Measurements from ENCODE around the gene TTC33. TPM values are rescaled to one million over a fixed set of nuclear protein-coding genes. Genes with fewer than 3 reads are reported as not detected.
"Not testable (repeated sequence)": the region's sequence is repeated elsewhere in the genome, so short reads cannot be mapped to it uniquely, and the experiment has no call there.

TTC33 gene
- 10 to 100 TPM; 20.1 to 44.6 (median 36.1) TPM for polyA plus RNA-seq (ENCODE audit: insufficient read depth in 1 of 5, insufficient read length in 5 of 5, low replicate concordance in 1 of 5)
- long read RNA-seq, donor 1, transcript TTC33-201 (5 exons, 2,612 nt): major isoform, 5 of 31 reads
- long read RNA-seq, donor 1, partial matches to known transcripts: 26 of 31 reads
- long read RNA-seq, donor 1, other reads (novel, unspliced or antisense): 0 of 31 reads
- long read RNA-seq, donor 2, transcript TTC33-201 (5 exons, 2,612 nt): major isoform, 7 of 7 reads
- long read RNA-seq, donor 2, partial matches to known transcripts: 0 of 7 reads
- long read RNA-seq, donor 2, other reads (novel, unspliced or antisense): 0 of 7 reads
- long read RNA-seq, donor 3, partial matches to known transcripts: 0 of 3 reads
- long read RNA-seq, donor 3, other reads (novel, unspliced or antisense): 0 of 3 reads
- long read RNA-seq, donor 4, partial matches to known transcripts: 5 of 9 reads
- long read RNA-seq, donor 4, other reads (novel, unspliced or antisense): 0 of 9 reads
- long read RNA-seq, donor 5, transcript TTC33-201 (5 exons, 2,612 nt): major isoform, 12 of 31 reads
- long read RNA-seq, donor 5, partial matches to known transcripts: 19 of 31 reads
- long read RNA-seq, donor 5, other reads (novel, unspliced or antisense): 0 of 31 reads
- long read RNA-seq, donor 6, transcript TTC33-201 (5 exons, 2,612 nt): major isoform, 10 of 20 reads
- long read RNA-seq, donor 6, partial matches to known transcripts: 8 of 20 reads
- long read RNA-seq, donor 6, other reads (novel, unspliced or antisense): 0 of 20 reads
- long read RNA-seq, donor 7, transcript TTC33-201 (5 exons, 2,612 nt): major isoform, 9 of 15 reads
- long read RNA-seq, donor 7, partial matches to known transcripts: 5 of 15 reads
- long read RNA-seq, donor 7, other reads (novel, unspliced or antisense): 0 of 15 reads
- long read RNA-seq, donor 8, partial matches to known transcripts: 0 of 2 reads
- long read RNA-seq, donor 8, other reads (novel, unspliced or antisense): 0 of 2 reads

- DNase-seq: peak; percentile 92 to 93
Observed at GRCh38 chr5:40755407-40756365, at the start of gene TTC33. TSS of gene TTC33 (minus strand) at chr5:40755961. CDS start at chr5:40747018, 8,943 bp downstream.

- no peak for DNase-seq
Observed at GRCh38 chr5:40801771-40802562, 46.2 kb upstream of the TTC33 start.

GRCh38 chr5:40799258-40799657, 43.5 kb upstream of the TTC33 start:
- DNase-seq: no peak

- DNase-seq: no peak
Observed at GRCh38 chr5:40798801-40799210, 43.0 kb upstream of the TTC33 start.

- peak; percentile 86 to 87 for DNase-seq
Observed at GRCh38 chr5:40798012-40798800, 42.4 kb upstream of the TTC33 start, which contains the start of gene PRKAA1. TSS of gene PRKAA1 (minus strand) at chr5:40798374. CDS start at chr5:40798189, 185 bp downstream.

- peak; percentile 70 to 72 for DNase-seq
Observed at GRCh38 chr5:40797273-40798011, 41.7 kb upstream of the TTC33 start.

GRCh38 chr5:40796487-40796889, 40.7 kb upstream of the TTC33 start:
- DNase-seq: peak in 1 of 2 donors; percentile 13

GRCh38 chr5:40794877-40795276, 39.1 kb upstream of the TTC33 start:
- DNase-seq: not testable (repeated sequence)

- not testable (repeated sequence) for DNase-seq
Observed at GRCh38 chr5:40794340-40794739, 38.6 kb upstream of the TTC33 start.

- not testable (repeated sequence) for DNase-seq
Observed at GRCh38 chr5:40792691-40793090, 36.9 kb upstream of the TTC33 start.

GRCh38 chr5:40791715-40792139, 36.0 kb upstream of the TTC33 start:
- DNase-seq: no peak

GRCh38 chr5:40790947-40791593, 35.3 kb upstream of the TTC33 start:
- no peak for DNase-seq

- DNase-seq: not testable (repeated sequence)
Observed at GRCh38 chr5:40788941-40789340, 33.2 kb upstream of the TTC33 start.

- DNase-seq: no peak
Observed at GRCh38 chr5:40787986-40788385, 32.2 kb upstream of the TTC33 start.

GRCh38 chr5:40786664-40787063, 30.9 kb upstream of the TTC33 start:
- not testable (repeated sequence) for DNase-seq

- DNase-seq: no peak
Observed at GRCh38 chr5:40784916-40785315, 29.2 kb upstream of the TTC33 start.

- DNase-seq: no peak
Observed at GRCh38 chr5:40784027-40784653, 28.4 kb upstream of the TTC33 start.

All from right lung (tissue), 10 donors.